Right renal pelvis (tissue), 4 donors: Measurements from ENCODE around the gene PHRF1. TPM values are rescaled to one million over a fixed set of nuclear protein-coding genes. Genes with fewer than 3 reads are reported as not detected.

ENCODE experiments used
- DNase-seq, 4 donors: peaks; one replicate each; pipeline ENCODE4 v3.0.0-alpha.2; 2013; ENCODE audit warnings: low read depth in 4 of 4, low spot score in 3 of 4, missing footprints in 1 of 4
- polyA plus RNA-seq, 4 donors: library from polyadenylated mRNA; unstranded; fragments of 120-200 nt; gene quantifications; one replicate each; pipeline ENCODE4 v1.2.1, GENCODE V29; 2013; ENCODE audit not compliant: insufficient read length in 4 of 4

Gene PHRF1
- polyA plus RNA-seq, 4 donors = 21.1 to 27.4 (median 21.9) TPM

DNA sequence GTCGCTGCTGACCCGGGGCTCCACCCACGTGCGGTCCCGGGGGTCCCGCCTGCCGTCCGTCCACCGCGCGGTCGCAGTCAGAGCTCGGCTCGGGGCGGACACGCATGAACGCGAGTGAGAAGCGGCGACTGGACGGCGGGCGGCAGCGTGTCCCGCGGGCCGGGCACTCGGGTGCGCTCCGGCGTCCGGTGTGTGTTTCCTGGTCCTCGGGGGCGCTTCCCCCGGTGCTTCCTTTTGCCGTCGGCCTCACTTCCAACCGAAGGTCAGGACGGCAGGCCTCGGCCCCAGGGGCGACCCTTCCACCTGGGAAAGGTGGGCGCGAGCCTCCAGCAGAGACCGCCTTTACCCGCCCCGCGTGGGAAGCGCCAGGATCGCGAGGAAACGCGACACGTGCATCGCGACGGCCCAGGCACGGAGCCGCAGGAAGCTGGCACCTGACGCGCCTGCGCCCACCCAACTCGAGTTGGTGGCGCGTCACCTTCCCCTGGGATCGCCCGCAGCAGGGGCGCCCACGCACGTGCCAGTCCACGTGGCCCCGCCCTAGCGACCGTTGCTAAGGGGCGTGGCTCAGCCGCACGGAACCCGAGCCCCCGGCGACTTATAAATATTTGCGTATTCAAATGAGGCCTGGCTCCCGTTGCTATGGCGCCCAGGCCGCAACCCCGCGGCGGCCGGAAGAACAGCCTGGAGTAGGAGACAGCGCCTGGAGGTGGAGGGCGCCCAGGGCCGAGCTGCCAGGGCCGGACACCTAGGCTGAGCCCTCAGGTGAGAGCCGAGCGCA, 39.2 kb upstream of the PHRF1 start, which contains the start of gene LRRC56:
Gene LRRC56, plus strand, starts transcription at position 687 of the 781 bp plus-strand sequence. CDS start 3,158 bp downstream, outside the sequence.
- DNase-seq = peak in 2 of 4 donors; percentile 54 to 60

DNA sequence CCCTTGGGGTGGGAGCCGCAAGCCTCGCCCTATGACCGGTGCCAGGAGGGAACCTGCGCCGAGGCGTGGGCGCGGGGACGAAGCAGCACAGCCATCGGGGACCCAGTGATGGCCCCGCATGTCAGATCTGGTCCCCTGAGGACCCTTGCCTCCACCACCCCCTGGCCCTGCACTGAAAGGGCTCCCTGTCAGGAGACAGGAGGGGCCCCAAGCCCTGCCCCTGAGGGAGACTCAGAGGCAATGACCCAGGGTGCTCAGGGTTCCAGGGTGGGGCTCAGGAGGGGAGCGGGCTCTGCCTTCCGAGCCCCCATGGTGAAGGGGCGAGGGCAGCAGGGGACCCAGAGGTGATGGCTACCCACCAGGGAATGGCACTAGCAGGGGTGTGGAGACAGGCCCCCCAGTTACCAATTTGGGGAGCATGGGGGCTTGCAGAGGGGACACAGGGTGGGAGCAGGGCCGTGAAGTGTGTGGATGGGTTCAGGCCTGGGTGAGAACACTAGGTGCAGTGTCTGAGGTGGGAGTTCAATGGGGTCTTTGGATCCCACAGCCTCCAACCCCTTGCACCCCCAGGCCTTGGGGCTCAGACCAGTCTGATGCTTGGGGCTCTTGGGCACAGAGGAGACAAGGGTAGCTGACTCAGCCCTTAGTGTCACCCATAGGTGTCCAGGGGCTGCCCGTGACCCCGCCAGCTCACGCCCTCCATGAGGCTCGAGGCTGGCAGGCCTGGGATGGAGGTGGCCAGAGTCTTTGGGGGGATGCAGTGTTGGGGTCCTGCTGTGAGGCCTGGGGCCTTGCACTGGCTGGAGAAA, 38.4 kb upstream of the PHRF1 start:
- DNase-seq = no peak

DNA sequence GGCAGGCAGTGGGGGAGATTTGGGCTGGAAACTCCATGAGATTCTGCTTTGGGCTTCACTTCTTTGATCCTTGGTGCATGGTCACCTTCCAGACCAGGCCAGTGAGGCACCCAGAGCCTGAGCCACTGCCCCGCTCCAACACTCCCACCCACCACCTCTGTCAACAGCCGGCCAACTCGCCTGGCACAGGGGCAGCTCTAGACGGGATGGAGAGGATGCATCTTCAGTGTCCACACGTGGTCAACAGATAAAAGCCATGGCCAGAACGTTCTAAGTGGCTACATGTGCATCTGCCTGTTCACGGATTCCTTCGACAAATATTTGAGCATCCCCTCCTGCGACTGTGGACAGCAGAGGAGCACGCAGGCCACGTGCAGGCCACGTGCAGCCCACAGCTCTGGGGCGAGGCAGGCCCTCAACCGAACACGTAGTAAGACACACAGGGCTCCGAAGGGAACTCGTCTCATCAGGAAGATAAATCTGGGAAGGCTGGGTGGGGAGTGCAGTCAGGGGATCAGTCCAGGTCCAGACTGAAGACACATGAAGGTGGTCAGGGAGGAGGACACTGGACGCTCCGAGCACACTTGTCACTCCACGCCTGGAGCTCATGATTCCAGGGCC, 37.7 kb upstream of the PHRF1 start:
- DNase-seq = no peak

DNA sequence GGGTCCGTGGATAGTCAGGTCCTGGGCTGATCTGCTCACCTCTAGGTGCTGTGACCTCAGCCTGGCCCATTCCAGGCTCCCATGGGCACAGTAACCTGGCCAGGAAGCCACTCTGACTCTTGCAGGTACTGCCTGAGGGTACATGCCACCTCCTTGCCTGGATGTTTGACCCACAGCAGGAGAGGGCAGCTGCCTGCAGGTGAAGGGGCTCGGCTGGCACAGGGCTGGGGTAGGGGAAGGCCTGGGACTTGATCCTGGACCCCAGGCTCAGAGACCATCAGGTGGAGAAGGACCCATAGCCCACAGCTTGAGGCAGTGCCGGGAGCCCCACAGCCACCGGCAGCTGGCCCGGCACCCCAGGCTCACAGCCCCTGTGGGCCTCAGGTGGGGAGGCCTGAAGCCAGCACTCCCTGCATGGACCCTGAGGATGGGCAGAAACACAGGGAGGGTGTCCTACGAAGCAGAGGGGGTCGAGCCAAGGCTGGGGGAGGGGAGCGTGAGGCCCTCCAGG, 36.2 kb upstream of the PHRF1 start:
- no peak for DNase-seq

DNA sequence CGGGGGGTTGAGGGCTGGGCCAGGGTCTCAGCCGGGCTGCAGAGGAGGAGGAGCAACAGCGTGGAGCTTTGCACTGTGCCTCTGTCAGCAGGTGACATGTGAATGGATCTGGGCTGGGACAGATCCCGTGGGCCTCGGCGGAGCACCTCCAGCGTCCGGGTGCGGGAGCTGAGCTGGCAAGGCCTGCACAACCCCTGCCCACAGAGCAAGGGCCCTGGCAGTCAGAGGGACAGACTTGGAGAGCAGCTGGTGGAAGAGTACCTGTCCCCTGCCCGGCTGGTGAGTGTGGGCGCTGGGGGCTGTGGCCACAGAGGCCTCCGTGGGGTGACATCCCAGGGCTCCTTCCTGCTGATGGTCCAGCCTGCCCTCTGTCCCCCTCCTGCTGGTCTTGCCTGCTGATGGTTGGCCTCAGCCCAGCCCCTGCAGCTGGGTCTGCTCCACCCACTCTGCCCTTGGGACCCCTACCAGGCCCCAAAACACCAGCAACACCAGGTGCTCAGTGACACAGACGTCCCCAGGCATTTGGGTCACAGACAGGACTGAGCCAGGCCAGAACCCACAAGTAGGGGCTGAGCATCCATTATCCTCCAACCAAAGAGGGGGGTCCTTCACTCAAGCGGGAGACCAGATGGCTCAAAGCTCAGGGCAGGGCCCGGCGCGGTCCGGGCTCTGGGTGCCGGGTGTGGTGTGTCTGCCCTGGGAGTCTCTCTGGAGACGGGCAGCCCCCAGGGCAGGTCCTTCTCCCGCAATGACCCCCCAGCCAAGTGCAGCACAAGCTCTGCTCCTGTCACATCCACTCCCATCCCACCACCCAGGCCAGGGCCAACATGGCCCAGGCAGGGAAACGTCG, 35.5 kb upstream of the PHRF1 start:
- no peak for DNase-seq

DNA sequence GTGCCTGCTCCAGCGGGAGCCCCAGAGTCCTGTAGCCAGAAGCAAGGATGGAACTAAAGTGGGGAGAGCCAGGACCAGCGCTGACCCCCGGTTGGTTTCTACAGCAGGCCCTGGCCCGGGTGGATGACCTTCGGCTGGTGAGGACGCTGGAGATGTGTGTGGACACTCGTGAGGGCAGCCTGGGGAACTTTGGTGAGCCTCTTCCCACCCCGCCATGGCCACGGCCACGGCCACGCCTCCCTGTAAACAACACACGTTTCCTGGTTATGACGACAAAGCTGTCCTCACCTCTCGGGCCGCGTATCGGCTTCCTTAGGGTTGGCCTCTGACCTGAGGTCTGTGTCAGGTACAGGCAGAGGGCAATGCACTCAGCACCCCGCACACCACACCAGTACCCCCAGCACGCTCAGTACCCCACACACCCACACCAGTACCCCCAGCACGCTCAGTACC, 34.8 kb upstream of the PHRF1 start:
- DNase-seq = no peak

DNA sequence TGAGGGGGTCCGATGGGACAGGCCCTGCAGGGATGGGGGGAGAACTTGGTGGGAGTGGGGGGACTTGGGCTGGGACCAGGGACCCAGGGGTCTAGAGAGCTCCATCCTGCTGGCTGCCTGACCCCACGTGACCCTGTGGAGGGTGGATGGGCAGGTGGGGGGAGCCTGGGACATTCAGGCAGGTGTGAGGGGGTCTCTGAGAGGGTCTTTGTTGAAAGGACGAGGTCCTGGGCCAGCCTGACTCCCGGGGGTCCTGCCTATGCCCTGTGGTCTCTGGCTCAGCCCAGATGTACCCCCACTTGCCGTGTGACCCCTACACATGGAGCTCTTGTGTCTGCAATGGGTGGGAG, 31.5 kb upstream of the PHRF1 start:
- DNase-seq = no peak

DNA sequence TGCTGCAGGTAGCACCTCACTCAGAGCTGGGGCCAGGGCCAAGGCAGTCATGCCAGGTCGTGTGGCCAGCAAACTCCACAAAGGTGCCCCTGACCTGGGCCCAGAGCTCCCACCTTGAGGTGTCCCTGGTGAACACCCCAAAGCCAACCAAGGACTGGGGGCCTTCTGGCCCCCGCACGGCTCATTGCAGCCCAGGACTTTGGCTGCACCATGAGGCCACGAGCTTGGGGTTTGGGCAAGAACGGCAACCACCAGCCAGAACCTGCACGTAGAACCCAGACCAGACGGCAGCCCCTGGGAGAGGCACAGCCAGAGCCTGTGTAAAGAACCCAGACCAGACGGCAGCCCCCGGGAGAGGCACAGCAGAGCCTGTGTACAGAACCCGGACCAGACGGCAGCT, 31.1 kb upstream of the PHRF1 start:
- no peak for DNase-seq

DNA sequence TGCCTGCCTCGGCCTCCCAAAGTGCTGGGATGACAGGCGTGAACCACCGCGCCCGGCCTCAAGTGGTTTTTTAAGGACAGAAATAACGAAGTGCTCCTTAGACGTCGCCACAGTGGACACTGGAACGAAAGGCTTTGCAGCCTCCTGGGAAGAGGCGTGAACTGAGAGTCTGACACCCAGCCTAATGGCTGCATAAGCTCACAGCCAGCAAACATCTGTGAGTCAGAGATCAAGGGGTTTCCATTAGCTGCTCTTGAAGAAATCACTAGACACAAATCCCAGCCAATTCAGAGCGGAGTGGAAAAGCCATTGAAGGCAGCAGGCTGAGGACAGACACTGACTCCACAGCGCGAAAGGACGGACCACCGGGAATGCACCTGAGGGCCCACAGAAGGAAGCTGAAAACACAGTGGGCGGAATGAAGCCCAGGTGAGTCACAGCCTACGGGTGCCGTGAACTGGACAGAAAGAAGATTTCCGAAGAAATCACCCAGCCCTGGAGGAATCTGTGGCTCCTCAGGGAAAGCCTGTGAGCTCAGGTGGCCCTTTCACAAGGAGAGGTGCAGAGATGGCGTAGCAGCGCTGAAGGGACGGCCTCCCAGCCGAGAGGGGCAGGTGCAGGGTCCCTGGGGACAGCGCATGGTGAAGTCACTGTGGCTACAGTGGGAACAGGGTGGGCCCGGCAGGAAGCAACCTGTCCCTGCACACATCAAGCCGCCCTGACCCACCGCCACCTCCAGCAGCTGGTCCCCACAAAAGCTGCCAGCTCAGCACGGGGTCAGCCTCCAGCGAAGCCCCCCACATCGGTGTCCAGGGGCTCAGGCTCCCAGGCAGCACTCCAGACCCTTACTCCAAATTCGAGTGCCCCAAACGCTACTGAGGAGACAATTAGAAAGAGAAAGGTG, 27.3 kb upstream of the PHRF1 start:
- DNase-seq = no peak

DNA sequence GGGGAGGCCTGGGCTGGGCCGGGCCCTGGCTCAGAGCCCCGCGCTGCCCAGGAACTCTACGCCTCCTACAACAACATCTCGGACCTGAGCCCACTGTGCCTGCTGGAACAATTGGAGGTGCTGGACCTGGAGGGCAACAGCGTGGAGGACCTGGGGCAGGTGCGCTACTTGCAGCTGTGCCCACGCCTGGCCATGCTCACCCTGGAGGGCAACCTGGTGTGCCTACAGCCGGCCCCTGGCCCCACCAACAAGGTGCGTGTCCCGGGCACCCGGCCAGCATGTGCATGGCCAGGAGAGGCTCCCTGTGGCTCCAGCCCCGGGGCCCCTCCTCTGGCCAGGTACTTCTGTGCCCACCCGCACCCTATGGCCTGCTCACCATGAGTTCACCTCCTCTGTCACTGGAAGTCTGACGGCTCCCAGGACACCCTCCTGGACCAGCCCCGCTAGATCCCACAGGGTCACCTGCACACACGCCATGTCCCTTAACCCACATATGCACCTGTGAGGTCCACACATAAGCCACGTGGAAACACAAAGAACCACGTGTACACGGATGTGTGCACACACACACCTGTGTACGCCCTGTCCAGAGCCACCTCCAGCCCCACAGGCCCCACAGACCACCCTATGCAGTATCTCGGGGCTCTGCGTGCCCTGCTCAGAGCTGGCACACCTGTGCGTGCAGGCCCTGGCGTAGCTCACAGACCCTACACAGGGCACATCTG, 26.1 kb upstream of the PHRF1 start:
- DNase-seq = no peak

DNA sequence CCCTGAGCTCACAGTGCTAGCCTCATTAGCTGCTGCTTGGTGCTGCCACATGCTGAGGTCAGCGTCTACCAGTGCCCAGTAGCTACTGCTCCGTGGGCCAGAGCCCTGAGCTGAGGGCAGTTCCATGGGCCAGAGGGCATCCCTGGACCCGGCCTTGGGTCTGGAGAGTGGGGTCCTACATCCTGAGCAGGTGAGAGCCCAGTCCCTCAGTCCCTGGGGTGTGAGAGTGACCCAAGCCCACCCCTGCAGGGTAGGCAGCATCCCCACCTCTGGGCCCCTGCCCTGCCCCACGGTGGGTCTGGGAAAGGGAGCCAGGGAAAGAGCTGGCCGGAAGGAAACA, 25.6 kb upstream of the PHRF1 start:
- no peak for DNase-seq

DNA sequence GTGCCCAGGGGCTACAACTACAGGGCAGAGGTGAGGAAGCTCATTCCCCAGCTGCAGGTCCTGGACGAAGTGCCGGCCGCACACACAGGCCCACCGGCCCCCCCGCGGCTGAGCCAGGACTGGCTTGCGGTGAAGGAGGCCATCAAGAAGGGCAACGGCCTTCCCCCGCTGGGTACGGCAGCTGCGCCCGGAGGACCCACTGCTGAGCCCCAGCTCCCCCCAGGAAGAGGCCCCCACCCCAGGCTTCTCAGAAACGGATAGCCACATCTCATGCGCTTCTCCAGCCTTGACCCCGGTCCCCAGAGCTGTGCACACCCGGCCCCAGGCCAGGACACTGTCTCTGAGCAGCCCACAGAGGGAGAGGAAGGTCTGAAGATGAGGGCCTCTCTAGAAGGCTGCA, 25.1 kb upstream of the PHRF1 start:
- no peak for DNase-seq

DNA sequence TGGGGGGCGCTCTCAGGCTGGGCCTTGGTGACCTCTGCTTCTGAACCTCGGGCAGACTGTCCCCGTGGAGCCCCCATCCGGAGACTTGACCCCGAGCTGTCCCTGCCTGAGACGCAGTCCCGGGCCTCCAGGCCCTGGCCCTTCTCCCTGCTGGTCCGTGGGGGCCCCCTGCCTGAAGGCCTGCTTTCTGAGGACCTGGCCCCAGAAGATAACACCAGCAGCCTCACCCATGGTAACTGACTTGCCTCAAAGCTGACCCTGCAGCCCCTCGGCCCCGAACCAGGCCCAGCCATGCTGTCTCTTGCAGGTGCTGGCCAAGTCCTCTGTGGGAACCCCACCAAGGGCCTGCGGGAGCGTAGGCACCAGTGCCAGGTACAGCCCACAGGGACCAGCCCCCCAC, 24.7 kb upstream of the PHRF1 start:
- DNase-seq = no peak

DNA sequence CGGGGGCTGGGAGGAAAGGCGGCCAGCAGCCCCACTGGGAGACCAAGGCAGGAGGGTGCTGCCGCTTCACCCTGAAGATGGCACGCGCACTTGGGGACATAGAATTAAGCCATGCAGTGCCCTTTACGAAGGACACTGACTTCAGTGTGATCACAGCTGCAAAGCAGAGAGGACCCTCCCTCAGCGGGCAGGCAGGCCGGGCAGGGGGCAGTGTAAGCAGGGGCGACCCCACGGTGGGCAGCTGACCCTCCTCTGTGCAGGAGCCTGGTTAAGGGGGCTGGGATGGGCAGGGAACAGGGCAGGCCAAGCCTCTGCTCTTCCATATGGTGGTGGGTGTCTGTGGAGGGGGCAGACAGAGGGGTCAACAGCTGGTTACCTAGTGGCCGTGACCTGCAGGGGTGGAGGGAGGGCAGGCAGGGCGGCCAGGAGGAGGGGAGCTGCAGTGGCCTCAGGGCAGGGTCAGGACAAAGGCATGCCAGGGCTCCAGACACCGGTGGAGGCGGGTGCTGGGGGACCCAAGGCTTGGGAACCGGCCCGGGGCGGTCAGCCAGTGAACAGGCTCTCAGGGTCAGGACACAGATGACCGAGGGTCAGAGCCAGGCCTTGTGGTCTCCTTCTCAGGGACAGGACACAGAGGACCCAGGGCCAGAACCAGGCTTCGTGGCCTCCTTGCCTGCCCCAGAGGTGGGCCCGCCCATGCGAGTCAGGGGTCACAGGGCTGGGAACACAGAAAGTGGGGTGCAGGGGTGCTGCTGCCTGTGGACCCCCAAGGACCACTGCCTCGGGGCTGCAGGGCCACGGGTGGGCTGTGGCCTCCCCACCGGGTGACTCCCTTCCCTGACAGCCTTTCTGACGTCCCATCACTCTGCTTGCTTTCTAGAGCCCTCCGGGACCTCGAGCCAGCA, 22.9 kb upstream of the PHRF1 start:
- DNase-seq = no peak

DNA sequence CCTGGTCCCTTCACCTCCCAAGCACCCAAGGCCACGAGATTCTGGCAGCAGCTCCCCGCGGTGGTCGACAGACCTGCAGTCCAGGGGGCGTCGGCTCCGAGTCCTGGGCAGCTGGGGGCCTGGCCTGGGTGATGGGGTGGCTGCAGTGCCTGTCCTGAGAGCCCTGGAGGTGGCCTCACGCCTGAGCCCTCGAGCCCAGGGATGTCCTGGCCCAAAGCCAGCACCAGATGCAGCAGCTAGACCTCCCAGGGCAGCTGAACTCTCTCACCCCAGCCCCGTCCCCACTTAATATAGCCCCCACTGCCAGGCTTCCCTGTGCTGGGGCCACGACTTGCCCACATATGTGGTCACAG, 22.3 kb upstream of the PHRF1 start:
- no peak for DNase-seq

DNA sequence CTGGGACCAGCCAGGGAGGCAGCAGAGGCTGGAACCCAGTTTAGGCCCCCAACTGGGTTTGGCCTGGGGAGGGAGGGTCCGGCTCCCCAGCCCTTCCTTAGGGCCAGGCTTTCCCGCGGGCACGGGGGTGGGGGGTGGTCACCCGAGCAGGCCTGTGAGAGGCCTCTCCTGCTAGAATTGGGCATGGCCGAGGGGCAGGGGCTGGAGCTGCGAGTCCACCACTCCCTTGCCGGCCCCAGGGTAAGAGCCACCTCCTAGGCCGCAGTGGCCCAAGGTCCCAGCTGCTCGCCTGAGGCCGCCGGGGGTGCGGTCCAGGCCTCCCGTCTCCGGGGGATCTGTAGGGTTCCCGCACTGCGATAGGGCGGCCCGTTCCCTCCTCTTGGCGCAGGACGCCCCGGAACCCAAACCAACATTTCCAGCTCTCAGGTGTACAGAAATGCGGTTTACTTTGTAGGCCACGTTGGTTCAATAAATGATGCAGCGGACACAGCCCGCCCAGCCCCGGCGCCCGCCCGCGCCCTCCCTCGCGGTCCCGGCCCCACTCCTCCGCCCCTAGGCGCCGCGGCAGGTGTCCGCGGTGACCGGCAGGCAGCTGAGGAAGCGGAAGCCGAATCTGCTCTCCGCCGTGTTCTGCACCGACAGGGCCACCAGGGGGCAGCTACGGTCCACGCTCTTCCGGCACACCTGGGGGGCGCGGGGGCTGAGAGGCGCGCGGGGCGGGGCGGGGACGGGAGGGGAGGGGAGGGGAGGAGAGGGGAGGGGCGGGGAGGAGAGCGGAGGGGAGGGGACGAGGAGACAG, 21.6 kb upstream of the PHRF1 start:
- DNase-seq = no peak

DNA sequence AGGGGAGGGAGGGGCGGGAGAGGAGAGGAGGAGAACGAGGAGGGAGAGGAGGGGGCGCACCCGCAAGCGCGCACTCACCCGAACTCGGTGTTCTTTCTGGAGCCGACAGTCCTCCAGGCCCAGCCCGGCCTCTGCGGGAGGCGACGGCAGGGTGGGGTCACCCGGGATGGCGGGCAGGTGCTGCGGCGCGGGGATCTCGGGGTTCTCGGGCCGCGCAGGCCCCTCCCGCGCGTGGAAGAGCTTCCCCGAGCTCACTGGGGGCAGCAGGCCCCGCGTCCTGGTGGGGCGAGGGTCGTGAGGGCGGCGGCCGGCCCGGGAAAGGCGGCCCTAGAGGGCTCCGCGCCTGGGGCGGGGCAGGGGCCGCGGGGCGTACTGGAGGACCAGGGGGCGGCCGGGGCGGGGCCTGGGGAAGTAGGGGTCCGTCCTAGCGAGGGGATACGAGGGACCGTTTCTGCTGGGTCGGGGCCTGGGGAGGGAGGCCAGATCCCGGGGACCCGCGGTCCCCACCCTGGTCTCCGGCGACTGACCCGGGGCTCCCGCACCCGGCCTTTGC, 21.0 kb upstream of the PHRF1 start:
- DNase-seq = no peak
